BLaER1 (cell line): ENCODE data around the gene CD44.

ENCODE experiments used
- H3K27ac ChIP-seq: shearing (Covaris generic); formaldehyde crosslinking; 2 replicates; pipeline ENCODE4 v1.8.1; 2022
- H3K27me3 ChIP-seq: shearing (Covaris generic); formaldehyde crosslinking; 2 replicates; pipeline ENCODE4 v1.8.1; 2022
- H3K36me3 ChIP-seq: shearing (Covaris generic); formaldehyde crosslinking; 2 replicates; pipeline ENCODE4 v1.8.1; 2022
- H3K4me1 ChIP-seq: shearing (Covaris generic); formaldehyde crosslinking; 2 replicates; pipeline ENCODE4 v1.8.1; 2022
- H3K4me2 ChIP-seq: shearing (Covaris generic); formaldehyde crosslinking; 2 replicates; pipeline ENCODE4 v1.8.1; 2022
- H3K4me3 ChIP-seq: shearing (Covaris generic); formaldehyde crosslinking; 2 replicates; pipeline ENCODE4 v1.8.1; 2022
- H3K9ac ChIP-seq: shearing (Covaris generic); formaldehyde crosslinking; 2 replicates; pipeline ENCODE4 v1.8.1; 2022
- H3K9me3 ChIP-seq: shearing (Covaris generic); formaldehyde crosslinking; 2 replicates; pipeline ENCODE4 v1.8.1; 2022
- H4K20me1 ChIP-seq: shearing (Covaris generic); formaldehyde crosslinking; 2 replicates; pipeline ENCODE4 v1.8.1; 2022
- Cebpa-rat ChIP-seq: shearing (Covaris generic); IDR thresholded peaks from 2 replicates; pipeline ENCODE4 v1.8.1; 2022

CD44 gene

DNA sequence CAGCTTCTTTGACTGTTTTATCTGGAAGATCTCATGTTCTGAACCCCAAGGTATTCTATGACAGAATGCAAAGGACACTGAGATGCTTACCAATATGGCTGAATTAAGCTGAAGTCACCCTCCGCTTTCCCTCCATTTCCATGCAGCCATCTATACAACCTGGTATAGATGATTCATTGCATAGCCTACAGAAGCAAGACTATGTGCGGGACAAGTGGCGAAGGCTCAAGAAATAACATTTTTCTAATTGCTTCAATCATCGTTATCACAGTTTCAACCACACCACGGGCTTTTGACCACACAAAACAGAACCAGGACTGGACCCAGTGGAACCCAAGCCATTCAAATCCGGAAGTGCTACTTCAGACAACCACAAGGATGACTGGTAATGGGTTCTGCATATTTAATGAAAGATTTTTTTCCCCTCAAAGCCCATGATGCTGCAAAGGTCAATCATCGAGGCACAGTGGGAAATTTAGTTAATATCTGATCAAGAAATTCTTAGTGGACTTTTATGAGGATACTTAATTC lies 61.9 kb downstream of the CD44 start:
- Histone ChIP-seq H3K36me3 (peaks cover 98% of the 10 kb centered on the region), H3K4me1 (no peaks in the 10 kb centered on the region), H3K4me3 (no peak overlapping the region), H3K4me2 (no peak overlapping the region), H3K27ac (no peak overlapping the region), H4K20me1 (no peaks in the 10 kb centered on the region), H3K27me3 (no peaks in the 10 kb centered on the region), H3K9ac (no peak overlapping the region), H3K9me3 (peaks cover 12% of the 10 kb centered on the region; the same call in 1 of the 2 replicates)
- no peak for TF ChIP-seq Cebpa-rat

DNA sequence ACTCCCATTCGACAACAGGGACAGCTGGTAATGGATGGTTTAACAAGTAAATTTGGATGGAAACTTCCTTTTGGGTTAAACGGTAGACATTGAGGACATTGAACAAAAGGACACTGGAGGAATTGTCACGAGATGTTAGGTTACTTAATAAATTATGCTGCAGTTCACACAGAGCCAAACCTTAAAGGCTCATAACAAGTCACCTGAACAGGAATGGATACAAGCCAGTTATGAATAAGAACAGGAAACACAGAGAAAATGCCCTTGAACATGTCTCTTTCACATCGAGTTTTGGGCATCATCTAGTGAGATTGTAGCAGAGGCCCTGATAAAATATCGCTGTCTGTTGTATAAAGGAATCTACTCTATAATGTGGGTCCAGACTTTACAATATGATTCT lies 65.6 kb downstream of the CD44 start:
- no peak overlapping the region for H3K27ac ChIP-seq
- H3K9me3 ChIP-seq, result peaks cover 25% of the 10 kb centered on the region
- H4K20me1 ChIP-seq, result no peaks in the 10 kb centered on the region
- peaks cover 98% of the 10 kb centered on the region for H3K36me3 ChIP-seq
- H3K4me1 ChIP-seq, result no peaks in the 10 kb centered on the region
- H3K4me3 ChIP-seq, result no peak overlapping the region
- no peak for TF ChIP-seq Cebpa-rat
- no peaks in the 10 kb centered on the region for H3K27me3 ChIP-seq
- H3K4me2 ChIP-seq, result no peak overlapping the region
- H3K9ac ChIP-seq, result no peak overlapping the region

DNA sequence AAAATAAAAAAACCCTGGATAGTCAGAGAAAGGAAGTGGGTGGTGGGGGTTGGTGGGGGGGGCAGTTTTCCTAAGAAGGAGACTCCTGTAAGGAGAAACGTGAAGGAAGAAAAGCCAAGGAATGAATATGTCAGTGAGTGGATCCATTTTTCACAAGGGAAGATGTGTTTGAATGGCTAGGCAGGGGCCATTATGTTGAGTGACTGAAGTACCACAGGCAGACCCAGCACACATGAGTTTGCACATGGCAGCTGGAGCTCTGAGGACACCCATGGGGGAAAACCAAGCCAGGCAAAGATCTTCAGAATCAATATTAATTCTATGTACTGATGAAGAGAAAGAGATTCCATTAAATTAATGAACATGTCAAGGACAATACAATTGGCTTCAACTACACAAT lies 67.6 kb downstream of the CD44 start:
- Histone ChIP-seq H3K36me3 (peaks cover 97% of the 10 kb centered on the region), H3K9me3 (peaks cover 23% of the 10 kb centered on the region), H4K20me1 (no peaks in the 10 kb centered on the region)

DNA sequence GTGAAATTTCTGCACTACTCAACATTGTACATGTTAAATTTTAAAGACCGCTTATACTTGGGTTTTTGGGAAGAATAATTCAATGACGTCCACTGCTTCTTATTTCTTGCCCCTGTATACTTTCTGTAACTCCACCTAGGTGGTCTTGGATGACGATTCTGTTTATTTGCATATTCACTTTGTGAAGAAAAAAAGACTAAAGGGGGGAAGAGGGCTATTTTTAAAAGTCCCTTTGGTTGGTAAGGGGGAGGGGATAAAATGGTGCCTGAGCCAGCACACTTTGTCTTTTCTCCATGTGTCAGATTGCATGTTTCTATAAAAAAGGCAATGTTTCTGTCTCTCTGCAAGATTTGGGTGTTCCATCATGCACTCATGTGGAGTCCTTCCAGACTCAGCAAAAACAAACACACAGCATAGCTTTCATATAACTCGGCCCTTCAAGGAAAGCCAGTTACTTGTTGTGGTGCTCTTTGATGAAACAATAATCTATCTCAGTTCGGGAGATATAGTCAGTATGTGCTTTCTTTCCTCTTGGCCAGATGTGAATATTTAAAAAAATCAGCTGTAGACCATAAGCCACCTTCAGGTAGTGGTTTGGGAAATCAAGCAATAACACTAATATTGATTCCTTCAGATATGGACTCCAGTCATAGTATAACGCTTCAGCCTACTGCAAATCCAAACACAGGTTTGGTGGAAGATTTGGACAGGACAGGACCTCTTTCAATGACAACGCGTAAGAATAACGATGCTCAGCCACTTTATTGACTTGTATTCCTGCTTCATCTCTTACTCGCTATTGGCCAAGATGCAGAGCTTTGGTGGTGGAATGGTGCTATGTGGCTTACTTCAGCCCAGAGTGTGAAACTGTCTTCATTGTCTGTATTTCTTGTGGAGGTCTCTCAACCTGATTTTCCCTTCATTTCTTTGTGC lies 68.8 kb downstream of the CD44 start:
- no peak for TF ChIP-seq Cebpa-rat
- Histone ChIP-seq H3K9ac (no peak overlapping the region), H3K4me1 (no peaks in the 10 kb centered on the region), H3K4me2 (no peak overlapping the region), H3K4me3 (no peak overlapping the region), H3K9me3 (peaks cover 23% of the 10 kb centered on the region), H3K27ac (no peak overlapping the region), H4K20me1 (no peaks in the 10 kb centered on the region), H3K36me3 (peaks cover 94% of the 10 kb centered on the region), H3K27me3 (no peaks in the 10 kb centered on the region)

More for the DNA sequence above, 67.6 kb downstream of the CD44 start:
- no peak overlapping the region for H3K4me2 ChIP-seq
- no peak overlapping the region for H3K9ac ChIP-seq
- no peak overlapping the region for H3K27ac ChIP-seq
- no peak overlapping the region for H3K4me3 ChIP-seq
- H3K4me1 ChIP-seq, result no peaks in the 10 kb centered on the region
- H3K27me3 ChIP-seq, result no peaks in the 10 kb centered on the region
- no peak for TF ChIP-seq Cebpa-rat

DNA sequence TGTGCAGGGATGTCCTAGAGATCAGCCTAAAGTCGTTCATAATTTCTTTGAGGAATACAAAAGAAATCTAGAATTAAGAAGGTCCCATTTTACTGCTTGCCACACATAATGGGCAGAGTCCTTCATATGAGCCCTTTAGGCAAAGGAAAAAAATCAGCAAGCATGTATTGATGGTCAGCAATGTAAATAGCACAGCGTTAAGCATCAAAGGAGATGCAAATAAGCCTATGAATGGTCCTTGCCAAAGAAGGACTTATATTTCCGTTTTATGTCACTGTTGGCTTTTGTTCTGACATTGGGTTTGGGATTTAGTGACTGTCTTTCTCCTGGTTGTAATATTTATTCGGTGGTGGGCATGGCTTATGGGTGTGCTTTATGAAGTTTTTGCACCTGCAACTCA lies 69.8 kb downstream of the CD44 start:
- no peaks in the 10 kb centered on the region for H3K4me1 ChIP-seq
- no peak overlapping the region for H3K4me3 ChIP-seq
- peaks cover 95% of the 10 kb centered on the region for H3K36me3 ChIP-seq
- no peak overlapping the region for H3K4me2 ChIP-seq
- no peak for TF ChIP-seq Cebpa-rat
- H3K27me3 ChIP-seq, result no peaks in the 10 kb centered on the region
- no peak overlapping the region for H3K9ac ChIP-seq
- H4K20me1 ChIP-seq, result no peaks in the 10 kb centered on the region
- H3K9me3 ChIP-seq, result peaks cover 23% of the 10 kb centered on the region
- H3K27ac ChIP-seq, result no peak overlapping the region

DNA sequence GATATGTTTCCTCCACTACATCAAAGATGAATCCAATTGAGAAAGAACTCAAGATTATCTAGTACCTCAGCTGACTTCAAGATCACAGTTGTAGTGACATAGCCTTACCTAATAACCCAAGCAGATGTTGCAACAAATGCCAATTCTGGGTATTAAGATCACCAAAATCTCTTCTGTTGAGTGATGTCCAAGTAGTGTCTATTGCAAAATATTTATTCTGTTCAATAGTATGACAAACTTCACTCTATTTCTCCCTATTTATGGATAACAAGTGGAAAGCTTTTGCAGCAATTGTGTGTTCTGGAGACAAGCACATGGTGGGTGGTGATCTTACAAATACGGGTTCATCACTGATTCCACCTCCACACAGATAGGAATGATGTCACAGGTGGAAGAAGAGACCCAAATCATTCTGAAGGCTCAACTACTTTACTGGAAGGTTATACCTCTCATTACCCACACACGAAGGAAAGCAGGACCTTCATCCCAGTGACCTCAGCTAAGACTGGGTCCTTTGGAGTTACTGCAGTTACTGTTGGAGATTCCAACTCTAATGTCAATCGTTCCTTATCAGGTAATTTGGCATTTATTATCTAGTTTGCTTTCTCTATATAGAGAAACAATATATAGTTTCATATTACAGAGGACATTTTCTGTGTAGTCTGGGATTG lies 72.0 kb downstream of the CD44 start:
- H3K27ac ChIP-seq, result no peak overlapping the region
- no peak overlapping the region for H3K9ac ChIP-seq
- H3K4me3 ChIP-seq, result no peak overlapping the region
- no peak overlapping the region for H3K4me2 ChIP-seq
- no peaks in the 10 kb centered on the region for H4K20me1 ChIP-seq
- peaks cover 18% of the 10 kb centered on the region for H3K9me3 ChIP-seq
- H3K4me1 ChIP-seq, result no peaks in the 10 kb centered on the region
- no peak for TF ChIP-seq Cebpa-rat
- H3K27me3 ChIP-seq, result no peaks in the 10 kb centered on the region
- peaks cover 92% of the 10 kb centered on the region for H3K36me3 ChIP-seq

DNA sequence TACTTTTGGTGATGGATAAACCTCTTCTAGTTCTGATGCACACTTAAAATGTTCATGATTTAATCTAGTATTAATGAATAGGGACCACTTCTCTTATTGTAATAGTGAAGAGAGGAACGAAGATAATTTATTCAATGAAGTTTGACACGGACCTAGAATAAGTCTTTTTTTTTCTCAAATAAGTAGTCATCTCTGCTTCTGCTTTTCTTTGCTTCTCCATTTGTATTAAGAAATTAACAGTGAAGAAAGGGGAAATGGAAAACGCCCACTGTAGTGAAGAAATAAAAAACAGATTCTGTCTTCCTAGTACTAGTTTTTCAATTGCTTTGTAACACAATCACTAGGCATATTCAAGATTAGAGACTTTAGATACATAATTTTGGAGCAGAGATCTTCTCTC lies 73.0 kb downstream of the CD44 start:
- TF ChIP-seq Cebpa-rat, result no peak
- Histone ChIP-seq H3K36me3 (peaks cover 92% of the 10 kb centered on the region), H4K20me1 (no peaks in the 10 kb centered on the region), H3K27ac (no peak overlapping the region), H3K4me1 (no peaks in the 10 kb centered on the region), H3K9ac (no peak overlapping the region), H3K27me3 (no peaks in the 10 kb centered on the region), H3K9me3 (peaks cover 18% of the 10 kb centered on the region), H3K4me2 (no peak overlapping the region), H3K4me3 (no peak overlapping the region)

DNA sequence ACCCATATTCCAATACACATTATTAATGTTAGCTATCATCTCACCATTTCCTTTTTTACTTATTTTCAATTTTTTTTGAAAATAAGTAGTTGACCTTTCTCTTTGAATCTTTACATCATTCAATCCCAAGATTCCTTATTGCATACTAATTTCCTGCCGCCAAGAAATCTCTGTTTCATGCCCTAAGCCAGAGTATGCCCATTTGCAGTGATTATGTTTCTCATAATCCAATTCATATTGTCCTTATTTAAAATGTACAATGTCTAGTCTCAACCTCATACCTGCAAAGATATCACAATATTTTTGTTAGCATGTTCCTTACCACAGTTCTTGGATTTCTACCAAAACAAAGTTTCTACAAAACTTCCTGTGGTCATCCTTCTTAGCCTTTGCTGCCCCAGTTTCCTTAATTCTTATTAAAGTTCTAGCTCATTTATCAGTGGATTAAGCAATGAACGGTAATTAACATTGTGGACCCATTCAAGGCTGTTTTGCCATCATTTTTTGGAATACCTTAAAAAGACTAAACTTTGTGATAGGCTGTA lies 75.3 kb downstream of the CD44 start:
- TF ChIP-seq Cebpa-rat, result no peak
- Histone ChIP-seq H3K36me3 (peaks cover 92% of the 10 kb centered on the region), H3K27me3 (no peaks in the 10 kb centered on the region), H4K20me1 (no peaks in the 10 kb centered on the region), H3K4me1 (no peaks in the 10 kb centered on the region), H3K9ac (no peak overlapping the region), H3K4me2 (no peak overlapping the region), H3K27ac (no peak overlapping the region), H3K4me3 (no peak overlapping the region), H3K9me3 (peaks cover 8% of the 10 kb centered on the region)

DNA sequence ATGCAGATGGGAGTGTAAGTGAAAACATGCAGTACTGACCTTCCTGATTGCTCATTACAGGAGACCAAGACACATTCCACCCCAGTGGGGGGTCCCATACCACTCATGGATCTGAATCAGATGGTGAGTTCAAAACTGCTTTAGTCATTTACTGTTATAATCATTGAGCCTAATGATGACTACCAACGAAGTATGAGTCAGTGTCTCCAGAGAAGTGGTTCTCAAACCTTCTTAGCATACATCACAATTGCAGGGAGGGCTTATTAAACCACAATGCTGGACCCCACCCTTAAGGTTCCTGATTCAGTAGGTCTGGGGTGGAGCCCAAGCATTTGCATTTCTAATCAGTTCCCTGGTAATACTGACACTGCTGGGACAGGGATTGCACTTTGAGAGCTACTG lies 75.8 kb downstream of the CD44 start:
- no peak overlapping the region for H3K27ac ChIP-seq
- H3K4me2 ChIP-seq, result no peak overlapping the region
- no peaks in the 10 kb centered on the region for H4K20me1 ChIP-seq
- peaks cover 3% of the 10 kb centered on the region for H3K9me3 ChIP-seq
- H3K9ac ChIP-seq, result no peak overlapping the region
- TF ChIP-seq Cebpa-rat, result no peak
- H3K36me3 ChIP-seq, result peaks cover 92% of the 10 kb centered on the region
- no peak overlapping the region for H3K4me3 ChIP-seq
- no peaks in the 10 kb centered on the region for H3K27me3 ChIP-seq
- no peaks in the 10 kb centered on the region for H3K4me1 ChIP-seq

DNA sequence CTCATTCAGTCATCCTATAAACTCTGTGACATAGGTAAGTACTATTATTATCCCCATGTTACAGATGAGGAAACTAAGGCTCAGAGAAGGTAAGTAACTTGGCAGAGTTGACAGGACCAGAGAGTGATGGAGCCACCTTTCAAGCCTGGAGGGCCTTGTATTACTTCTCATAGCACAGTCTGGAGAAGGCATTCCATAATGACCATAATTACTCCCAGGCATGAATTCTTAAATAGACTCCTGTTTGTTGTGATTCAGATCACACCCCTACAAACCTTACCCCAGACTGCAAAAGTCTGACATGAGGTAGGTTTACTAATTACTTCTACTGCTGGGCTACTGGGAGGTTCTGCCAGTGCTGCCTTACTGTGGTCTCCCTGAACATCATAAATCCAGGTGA lies 77.0 kb downstream of the CD44 start:
- no peak for TF ChIP-seq Cebpa-rat
- Histone ChIP-seq H3K9me3 (no peaks in the 10 kb centered on the region), H3K9ac (no peak overlapping the region), H3K4me2 (no peak overlapping the region), H3K4me3 (no peak overlapping the region), H3K36me3 (peaks cover 93% of the 10 kb centered on the region), H3K27me3 (no peaks in the 10 kb centered on the region), H3K4me1 (no peaks in the 10 kb centered on the region), H4K20me1 (no peaks in the 10 kb centered on the region), H3K27ac (no peak overlapping the region)
